HG02623 (cell line): Measurements from ENCODE around the gene FOXP1.
A peak's percentile ranks its signal among the peaks of the same experiment; 100 is the strongest.
"Not testable (repeated sequence)": the region's sequence is repeated elsewhere in the genome, so short reads cannot be mapped to it uniquely, and the experiment has no call there.

ENCODE experiments used
- ATAC-seq: cut with Tn5 transposase; IDR thresholded peaks from one replicate; pipeline ENCODE4 v1.9.1; 2021; ENCODE audit warnings: moderate library complexity; ENCODE audit not compliant: unreplicated experiment

The FOXP1 gene

GRCh38 chr3:71454512-71455403 lies 128.8 kb downstream of the FOXP1 start:
- no peak for ATAC-seq

GRCh38 chr3:71453822-71454511 lies 129.6 kb downstream of the FOXP1 start:
- no peak for ATAC-seq

DNA sequence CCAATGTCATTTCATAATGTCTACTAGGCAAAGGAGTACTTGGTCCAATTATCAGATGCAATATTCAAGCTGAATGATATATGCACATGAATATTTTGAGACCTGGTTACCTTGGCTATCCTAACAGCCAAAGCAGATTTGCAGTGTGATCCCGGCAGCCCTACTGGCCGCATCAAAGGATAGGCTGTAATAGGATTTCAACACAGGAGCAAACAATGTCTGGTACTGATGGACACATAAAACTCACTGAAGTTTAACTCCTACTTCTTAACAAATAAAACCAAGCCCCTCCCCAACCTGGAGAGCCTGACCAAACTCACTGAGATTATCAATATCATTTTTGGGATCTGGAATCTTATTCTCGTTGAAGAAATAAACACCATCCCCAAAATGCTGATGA lies 130.2 kb downstream of the FOXP1 start:
- ATAC-seq, result no peak

DNA sequence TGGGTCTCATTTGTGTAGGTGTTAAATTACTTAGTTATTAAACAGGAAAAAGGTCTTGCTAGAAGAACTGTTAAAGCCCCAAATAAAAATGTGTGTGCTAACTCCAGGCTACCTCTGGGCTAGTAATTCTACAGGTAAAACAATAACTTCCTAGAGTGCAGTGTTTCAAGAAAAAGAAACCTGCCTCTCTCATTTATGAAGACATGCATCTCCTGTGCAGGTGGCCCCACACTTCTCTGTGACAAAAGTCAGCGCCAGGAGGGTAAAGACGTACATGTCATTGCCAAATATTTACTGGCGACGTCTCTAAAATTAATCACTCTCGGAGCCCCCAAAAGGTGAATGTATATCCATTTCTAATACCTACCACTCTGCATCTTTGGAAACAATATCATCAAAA lies 131.7 kb downstream of the FOXP1 start:
- ATAC-seq, result no peak

DNA sequence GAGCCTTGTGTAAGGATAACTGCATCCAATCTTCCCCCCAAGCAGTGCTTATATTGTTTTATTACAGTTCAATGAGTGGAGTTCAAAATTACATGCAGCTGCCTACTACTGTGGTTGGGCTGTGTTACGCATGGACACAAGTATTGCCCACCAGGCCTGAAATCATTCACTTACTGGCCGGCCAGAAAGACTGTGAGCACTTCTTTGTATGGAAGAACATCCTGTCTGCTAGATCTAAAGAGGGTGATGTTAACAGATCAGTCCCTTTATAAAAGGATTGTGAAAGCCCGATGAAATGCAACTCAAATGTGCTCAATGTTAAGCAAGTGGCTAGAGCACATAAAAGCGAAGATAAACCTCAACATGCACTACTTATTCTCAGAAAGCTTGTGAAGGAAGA lies 132.5 kb downstream of the FOXP1 start:
- no peak for ATAC-seq

GRCh38 chr3:71450162-71450561 lies 133.4 kb downstream of the FOXP1 start:
- ATAC-seq, result no peak

- no peak for ATAC-seq
Measured at GRCh38 chr3:71447803-71448202, 135.7 kb downstream of the FOXP1 start.

GRCh38 chr3:71447197-71447596 lies 136.3 kb downstream of the FOXP1 start:
- no peak for ATAC-seq

DNA sequence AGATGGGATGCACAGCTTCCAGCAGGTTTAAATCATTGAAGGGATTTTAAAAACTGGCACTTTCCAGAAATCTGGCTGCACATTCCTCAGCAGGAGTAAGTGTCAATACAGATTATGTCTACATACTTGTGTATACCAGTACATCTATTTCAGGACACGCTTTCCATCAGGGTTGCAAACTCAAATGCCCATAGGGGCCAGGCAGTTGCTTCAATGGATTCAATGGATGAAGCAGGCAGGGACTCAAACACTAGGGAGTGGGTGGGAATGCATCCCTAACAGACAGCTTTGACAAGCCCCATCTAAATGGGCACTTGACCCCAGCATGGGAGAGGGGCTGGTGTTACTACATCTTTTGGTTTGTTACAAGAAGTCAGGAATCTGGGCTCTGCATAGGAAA lies 136.8 kb downstream of the FOXP1 start:
- ATAC-seq, result no peak

DNA sequence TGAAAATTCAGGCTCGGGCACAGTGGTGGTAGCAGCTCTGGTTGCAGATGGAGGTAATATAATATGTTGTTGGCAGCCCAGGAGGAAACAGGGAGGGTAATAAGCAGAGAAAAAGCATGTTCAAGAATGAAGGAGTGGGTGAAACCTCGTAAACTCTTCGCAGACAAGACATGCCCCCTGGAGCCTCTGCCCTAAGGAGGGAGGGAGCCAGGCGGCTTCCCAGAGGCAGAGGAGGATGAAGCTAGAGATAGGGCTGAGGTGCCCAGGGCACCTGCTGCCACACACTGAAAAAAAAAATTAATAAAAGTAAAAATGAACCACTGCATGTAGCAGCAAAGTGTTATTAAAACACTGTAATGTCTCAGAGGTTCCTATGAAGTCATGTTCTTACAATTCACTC lies 137.3 kb downstream of the FOXP1 start:
- no peak for ATAC-seq

DNA sequence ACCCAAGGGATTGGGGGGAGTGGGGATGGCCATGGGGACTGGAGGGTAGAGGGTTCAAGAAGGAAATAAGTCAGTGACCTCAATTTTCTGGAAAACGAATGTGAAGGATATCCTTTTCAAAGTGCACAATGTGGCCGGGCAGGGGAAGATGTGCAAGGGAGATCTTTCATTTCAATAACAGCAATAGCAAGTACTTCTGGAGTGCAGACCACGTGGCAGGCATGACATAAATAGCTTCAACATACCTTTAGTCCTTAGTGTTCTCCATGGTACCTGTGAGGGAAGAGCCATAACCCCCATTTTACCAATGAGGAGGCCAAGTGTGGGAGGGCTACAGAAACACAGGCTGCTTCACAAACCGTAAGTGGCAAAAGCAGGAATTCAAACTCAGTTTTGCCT lies 138.7 kb downstream of the FOXP1 start:
- no peak for ATAC-seq

DNA sequence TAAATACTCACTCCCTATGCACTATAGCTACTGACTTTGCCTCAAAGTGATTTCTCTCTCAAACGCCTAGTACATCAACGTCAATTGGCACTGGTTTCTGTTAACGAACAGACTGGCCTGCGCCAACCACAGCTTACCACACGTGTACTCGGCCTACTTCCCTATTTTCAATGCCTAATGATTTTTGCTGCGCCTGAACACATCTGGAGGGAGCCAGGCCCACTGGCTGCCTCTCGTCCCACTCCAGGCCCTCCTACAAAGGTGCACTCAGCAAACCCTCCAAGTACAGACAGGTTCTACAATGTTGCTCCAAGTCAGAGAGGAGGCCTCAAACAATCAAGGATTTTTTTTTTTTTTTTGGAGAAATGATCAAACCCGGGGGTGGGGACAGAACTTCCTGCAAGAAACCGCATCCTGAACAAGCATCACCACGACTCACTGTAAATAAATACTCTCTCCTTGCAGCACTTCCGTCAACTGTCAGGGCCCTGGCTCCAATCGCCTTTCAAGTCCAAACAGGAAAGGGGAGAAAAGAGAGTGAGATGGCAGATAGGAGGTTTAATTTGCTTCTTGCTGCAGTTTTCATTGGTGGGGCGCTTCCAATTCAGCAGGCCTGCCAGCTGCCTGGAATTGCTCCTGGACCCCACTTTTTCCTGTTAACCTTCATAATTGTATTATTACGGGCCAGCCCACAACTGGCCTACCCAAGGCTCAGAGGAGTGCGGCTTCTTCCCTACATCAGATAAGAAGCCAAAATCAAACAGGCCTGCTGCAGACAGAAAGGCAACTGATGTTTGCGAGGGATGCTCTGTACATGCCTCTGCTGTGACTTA lies 139.3 kb downstream of the FOXP1 start:
- ATAC-seq, result peak; percentile 91

DNA sequence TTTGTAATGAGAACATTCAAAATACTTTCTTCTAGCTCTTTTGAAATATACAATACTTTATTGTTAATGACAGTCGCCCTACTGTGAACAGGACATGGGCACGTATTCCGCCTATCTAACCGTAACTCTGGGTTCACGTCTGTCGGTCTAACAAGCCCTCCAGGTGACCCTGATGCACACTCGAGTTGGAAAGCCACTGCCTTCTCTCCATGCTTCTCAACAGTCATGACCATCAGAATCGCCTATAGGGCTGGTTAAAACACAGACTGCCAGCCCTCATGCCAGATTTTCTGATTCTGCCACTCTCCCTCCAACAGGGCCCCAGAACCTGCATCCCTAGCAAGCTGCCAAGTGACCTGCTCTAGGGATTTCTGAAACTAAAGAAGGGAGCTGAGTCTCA lies 140.2 kb downstream of the FOXP1 start:
- ATAC-seq, result no peak

DNA sequence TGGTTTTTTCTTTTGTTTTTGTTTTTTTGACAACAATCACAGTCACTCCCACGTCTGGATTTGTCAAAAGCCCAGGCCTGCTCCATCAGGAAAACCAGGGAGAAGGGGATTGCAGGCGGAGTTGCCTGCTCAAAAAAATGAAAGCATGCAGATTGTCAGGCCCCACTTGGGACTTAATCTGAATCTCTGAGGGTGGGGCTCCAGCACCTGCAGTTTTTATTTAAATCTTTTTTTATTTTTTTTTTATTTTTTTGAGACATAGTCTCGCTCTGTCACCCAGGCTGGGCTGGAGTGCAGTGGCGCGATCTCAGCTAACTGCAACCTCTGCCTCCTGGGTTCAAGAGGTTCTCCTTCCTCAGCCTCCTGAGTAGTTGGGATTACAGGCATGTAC lies 140.9 kb downstream of the FOXP1 start:
- ATAC-seq, result no peak

DNA sequence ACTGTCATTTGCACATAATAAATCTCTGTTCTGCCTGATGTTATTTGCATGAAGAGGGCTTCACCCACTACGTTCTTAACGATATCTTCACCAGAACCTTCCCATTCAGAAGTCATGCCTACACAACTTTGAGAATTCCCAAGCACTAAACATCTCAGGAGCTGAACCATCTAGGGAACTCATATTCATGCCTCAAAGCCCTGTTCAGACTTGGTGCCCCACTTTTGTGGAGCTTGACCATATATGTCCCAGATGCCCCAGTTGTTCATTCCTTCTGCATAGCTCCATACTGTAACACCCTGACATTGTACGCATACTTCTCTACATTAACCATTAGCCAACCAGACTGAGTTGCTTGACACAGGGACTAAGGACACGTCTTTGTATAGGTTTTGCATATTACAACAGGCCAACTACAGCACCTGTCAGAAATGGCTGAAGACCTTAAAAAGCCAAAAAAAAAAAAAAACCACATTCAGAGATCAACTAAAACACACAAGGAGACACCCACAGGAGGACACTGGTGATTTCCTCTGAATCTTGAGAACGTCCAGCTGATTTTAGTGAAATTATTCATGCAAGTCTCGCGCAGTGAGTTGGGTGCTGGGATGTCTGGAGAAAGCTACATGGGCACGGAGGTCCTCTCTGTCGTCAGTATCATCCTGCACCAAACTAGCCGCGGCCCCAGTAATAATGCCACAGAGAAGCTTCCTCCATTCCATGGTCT lies 141.4 kb downstream of the FOXP1 start:
- ATAC-seq, result no peak

DNA sequence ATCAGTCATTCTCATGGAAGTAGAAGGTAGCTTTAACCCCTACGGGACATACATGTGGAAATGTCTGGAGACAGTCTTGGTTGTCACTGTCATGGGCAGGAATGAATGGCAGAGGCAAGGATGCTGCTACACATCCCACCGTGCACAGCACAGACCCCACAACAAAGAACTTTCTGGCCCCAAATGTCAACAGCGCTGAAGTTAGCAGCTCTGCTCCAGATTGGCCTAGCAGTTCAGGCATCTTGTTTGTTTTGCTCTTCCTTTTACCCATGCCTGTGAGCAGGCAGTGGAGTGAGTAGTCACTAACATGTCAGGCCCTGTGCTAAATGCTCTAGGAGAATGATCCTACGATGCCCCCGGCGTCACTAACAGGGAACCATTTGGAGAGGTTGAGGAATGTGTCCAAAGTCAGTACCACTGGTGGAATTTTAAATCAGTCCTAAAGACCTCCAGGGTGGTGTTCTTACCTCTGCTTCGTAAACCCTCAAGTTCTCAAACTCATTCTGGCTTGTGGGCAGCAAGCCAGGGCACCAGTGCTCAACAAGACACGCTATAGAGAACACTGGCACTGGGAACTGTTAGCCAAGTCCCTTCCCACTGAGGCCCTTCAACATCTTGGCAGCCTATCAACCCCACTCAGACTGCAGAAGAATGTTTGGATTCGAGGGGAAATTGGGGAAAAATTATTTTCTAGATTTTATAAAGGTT lies 142.2 kb downstream of the FOXP1 start:
- no peak for ATAC-seq

GRCh38 chr3:71438904-71439303 lies 144.6 kb downstream of the FOXP1 start:
- no peak for ATAC-seq

DNA sequence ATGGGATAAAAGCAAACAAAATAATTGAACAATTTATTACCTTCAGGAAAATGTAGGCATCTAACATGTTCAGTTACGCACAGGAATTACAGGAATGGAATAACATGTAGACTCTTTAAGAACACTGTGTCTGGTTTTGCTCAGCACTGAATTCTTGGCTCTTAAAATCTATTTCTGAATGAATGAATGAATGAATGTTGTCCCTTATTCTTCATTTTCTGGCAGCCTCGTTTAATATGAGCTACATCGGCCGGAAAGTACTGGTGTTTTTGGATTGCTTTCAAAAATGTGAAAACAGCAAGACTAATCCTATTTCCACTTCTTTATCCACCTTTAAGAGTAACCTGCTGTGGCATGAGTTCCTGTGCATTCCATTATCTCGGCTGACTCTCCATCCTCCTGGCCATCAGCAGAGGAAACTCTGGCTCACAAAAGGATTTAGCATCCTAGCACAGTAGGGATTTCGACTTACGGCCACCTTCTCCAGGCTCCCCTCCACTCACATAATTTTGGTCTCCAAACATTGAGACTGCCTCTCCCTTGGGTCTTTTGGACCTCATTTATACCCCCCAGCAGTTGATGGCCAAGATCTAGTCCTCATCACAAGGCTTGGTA lies 145.3 kb downstream of the FOXP1 start:
- ATAC-seq, result no peak

DNA sequence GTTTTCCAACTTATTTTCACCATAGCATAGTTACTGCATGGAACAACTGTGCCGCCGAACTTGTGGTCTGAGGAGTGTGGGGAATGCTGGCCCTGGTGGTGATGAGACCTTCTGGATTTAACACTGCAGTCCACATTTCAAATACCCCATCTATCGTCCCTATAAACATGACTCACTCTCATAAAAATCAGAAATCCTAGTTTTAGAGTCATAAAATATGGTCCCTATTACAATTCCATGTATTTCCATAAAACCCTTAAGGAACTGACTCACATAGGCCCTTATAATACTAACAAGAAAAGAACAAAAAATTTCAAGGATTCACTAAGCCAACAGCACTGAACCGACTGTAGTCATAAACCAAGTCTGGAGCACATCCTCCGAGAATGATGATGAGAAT lies 147.2 kb downstream of the FOXP1 start:
- ATAC-seq, result no peak

DNA sequence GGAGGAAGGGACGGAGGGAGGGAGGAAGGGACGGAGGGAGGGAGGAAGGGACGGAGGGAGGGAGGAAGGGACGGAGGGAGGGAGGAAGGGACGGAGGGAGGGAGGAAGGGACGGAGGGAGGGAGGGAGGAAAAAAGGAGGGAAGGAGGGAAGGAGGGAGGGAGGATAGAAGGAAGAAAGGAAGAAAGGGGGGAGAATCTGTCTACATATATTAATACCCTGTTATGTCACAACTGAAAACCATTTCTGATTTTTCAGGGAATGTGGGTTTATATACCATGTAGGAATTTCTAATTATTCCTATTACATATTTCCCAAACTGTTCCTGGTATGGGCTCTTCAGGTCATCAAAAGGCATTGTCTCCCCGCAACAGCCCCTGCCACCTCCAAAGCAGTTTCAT lies 147.7 kb downstream of the FOXP1 start:
- not testable (repeated sequence) for ATAC-seq
